ENCODE results near the gene GPAT3.
A peak's percentile ranks its signal among the peaks of the same experiment; 100 is the strongest.
"Not testable (repeated sequence)": the region's sequence is repeated elsewhere in the genome, so short reads cannot be mapped to it uniquely, and the experiment has no call there.

GPAT3 gene

GRCh38 chr4:83613023-83613422 is 77.1 kb downstream of the GPAT3 start:
- H3K9me3 ChIP-seq (ENCODE audit: control insufficient read depth in 2 of 2, low read length in 2 of 2), result no peaks in the 10 kb centered on the region
- peaks cover 0 to 4% of the 10 kb centered on the region in 2 donors for H3K4me1 ChIP-seq (ENCODE audit: control insufficient read depth in 2 of 2, insufficient read depth in 2 of 2, low read length in 2 of 2)
- H3K4me3 ChIP-seq (ENCODE audit: low read length in 2 of 2), result no peak overlapping the region
- no peak overlapping the region for H3K27ac ChIP-seq (ENCODE audit: low read depth in 2 of 2, low read length in 2 of 2)
- H3K36me3 ChIP-seq (ENCODE audit: control insufficient read depth in 2 of 2, insufficient read depth in 2 of 2, low read length in 2 of 2), result no peaks in the 10 kb centered on the region
- H3K27me3 ChIP-seq (ENCODE audit: control insufficient read depth in 2 of 2, insufficient read depth in 2 of 2, low read length in 2 of 2), result no peaks in the 10 kb centered on the region
- no peak overlapping the region for H3K9ac ChIP-seq (ENCODE audit: low read depth in 1 of 2, low read length in 2 of 2)

- Histone ChIP-seq H3K9ac (ENCODE audit: low read depth in 1 of 2, low read length in 2 of 2) (no peak overlapping the region), H3K27me3 (ENCODE audit: control insufficient read depth in 2 of 2, insufficient read depth in 2 of 2, low read length in 2 of 2) (no peaks in the 10 kb centered on the region), H3K4me1 (ENCODE audit: control insufficient read depth in 2 of 2, insufficient read depth in 2 of 2, low read length in 2 of 2) (peaks cover 0 to 7% of the 10 kb centered on the region in 2 donors), H3K36me3 (ENCODE audit: control insufficient read depth in 2 of 2, insufficient read depth in 2 of 2, low read length in 2 of 2) (no peaks in the 10 kb centered on the region), H3K27ac (ENCODE audit: low read depth in 2 of 2, low read length in 2 of 2) (no peak overlapping the region), H3K4me3 (ENCODE audit: low read length in 2 of 2) (no peak overlapping the region), H3K9me3 (ENCODE audit: control insufficient read depth in 2 of 2, low read length in 2 of 2) (no peaks in the 10 kb centered on the region)
Observed at GRCh38 chr4:83613994-83614393, 78.1 kb downstream of the GPAT3 start.

GRCh38 chr4:83616252-83616651 is 80.3 kb downstream of the GPAT3 start:
- Histone ChIP-seq H3K27ac (ENCODE audit: low read depth in 2 of 2, low read length in 2 of 2) (no peak overlapping the region), H3K36me3 (ENCODE audit: control insufficient read depth in 2 of 2, insufficient read depth in 2 of 2, low read length in 2 of 2) (no peaks in the 10 kb centered on the region), H3K9me3 (ENCODE audit: control insufficient read depth in 2 of 2, low read length in 2 of 2) (no peaks in the 10 kb centered on the region), H3K27me3 (ENCODE audit: control insufficient read depth in 2 of 2, insufficient read depth in 2 of 2, low read length in 2 of 2) (no peaks in the 10 kb centered on the region), H3K9ac (ENCODE audit: low read depth in 1 of 2, low read length in 2 of 2) (no peak overlapping the region), H3K4me3 (ENCODE audit: low read length in 2 of 2) (no peak overlapping the region), H3K4me1 (ENCODE audit: control insufficient read depth in 2 of 2, insufficient read depth in 2 of 2, low read length in 2 of 2) (peaks cover 7 to 12% of the 10 kb centered on the region in 2 donors)

DNA sequence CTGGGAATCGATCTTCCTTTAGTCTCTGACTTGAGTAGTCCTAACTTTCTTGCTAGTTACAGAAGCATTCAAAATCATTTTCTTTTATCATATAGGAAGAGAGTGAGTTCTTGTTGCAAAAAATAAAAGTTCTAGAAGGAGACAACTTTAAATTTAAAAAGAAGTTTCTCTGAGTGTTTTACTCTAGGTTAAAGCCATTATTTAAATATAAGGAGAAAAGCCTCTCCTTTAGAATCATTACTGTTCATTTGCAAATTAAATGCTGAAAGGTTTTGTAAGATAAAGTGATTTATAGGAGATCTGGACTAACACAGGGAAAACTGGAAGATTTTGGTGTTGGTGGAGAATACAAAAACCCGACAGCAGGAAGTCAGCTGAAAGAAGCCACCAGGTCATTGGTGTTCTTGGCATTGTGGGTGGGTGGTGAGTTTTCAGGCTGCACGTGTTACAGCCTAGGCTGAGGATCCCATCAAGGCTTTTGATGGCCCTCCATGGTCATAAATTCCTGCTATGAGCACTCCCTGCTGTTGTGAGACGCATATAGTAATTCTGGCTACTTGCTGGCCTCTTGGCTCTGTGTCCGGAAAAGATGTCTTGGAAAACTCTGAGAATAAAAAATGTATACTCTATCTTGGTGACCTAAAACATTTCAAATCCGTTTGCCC is 81.6 kb downstream of the GPAT3 start:
- Histone ChIP-seq H3K36me3 (ENCODE audit: control insufficient read depth in 2 of 2, insufficient read depth in 2 of 2, low read length in 2 of 2) (no peaks in the 10 kb centered on the region), H3K27ac (ENCODE audit: low read depth in 2 of 2, low read length in 2 of 2) (peak overlapping the region in 1 of 2 donors; percentile 52), H3K4me3 (ENCODE audit: low read length in 2 of 2) (no peak overlapping the region), H3K9ac (ENCODE audit: low read depth in 1 of 2, low read length in 2 of 2) (no peak overlapping the region), H3K9me3 (ENCODE audit: control insufficient read depth in 2 of 2, low read length in 2 of 2) (peaks cover 0 to 2% of the 10 kb centered on the region in 2 donors), H3K27me3 (ENCODE audit: control insufficient read depth in 2 of 2, insufficient read depth in 2 of 2, low read length in 2 of 2) (no peaks in the 10 kb centered on the region), H3K4me1 (ENCODE audit: control insufficient read depth in 2 of 2, insufficient read depth in 2 of 2, low read length in 2 of 2) (peaks cover 7 to 12% of the 10 kb centered on the region in 2 donors)

- H3K27ac ChIP-seq (ENCODE audit: low read depth in 2 of 2, low read length in 2 of 2), result peak overlapping the region; percentile 52 to 62
- no peak overlapping the region for H3K4me3 ChIP-seq (ENCODE audit: low read length in 2 of 2)
- H3K36me3 ChIP-seq (ENCODE audit: control insufficient read depth in 2 of 2, insufficient read depth in 2 of 2, low read length in 2 of 2), result no peaks in the 10 kb centered on the region
- peaks cover 0 to 2% of the 10 kb centered on the region in 2 donors for H3K9me3 ChIP-seq (ENCODE audit: control insufficient read depth in 2 of 2, low read length in 2 of 2)
- peaks cover 7 to 12% of the 10 kb centered on the region in 2 donors for H3K4me1 ChIP-seq (ENCODE audit: control insufficient read depth in 2 of 2, insufficient read depth in 2 of 2, low read length in 2 of 2)
- no peak overlapping the region for H3K9ac ChIP-seq (ENCODE audit: low read depth in 1 of 2, low read length in 2 of 2)
- no peaks in the 10 kb centered on the region for H3K27me3 ChIP-seq (ENCODE audit: control insufficient read depth in 2 of 2, insufficient read depth in 2 of 2, low read length in 2 of 2)
Observed at GRCh38 chr4:83618431-83618830, 82.5 kb downstream of the GPAT3 start.

GRCh38 chr4:83618991-83619645 is 83.2 kb downstream of the GPAT3 start:
- peaks cover 0 to 2% of the 10 kb centered on the region in 2 donors for H3K9me3 ChIP-seq (ENCODE audit: control insufficient read depth in 2 of 2, low read length in 2 of 2)
- H3K4me3 ChIP-seq (ENCODE audit: low read length in 2 of 2), result peak overlapping the region in 1 of 2 donors; percentile 20
- peaks cover 7 to 12% of the 10 kb centered on the region in 2 donors for H3K4me1 ChIP-seq (ENCODE audit: control insufficient read depth in 2 of 2, insufficient read depth in 2 of 2, low read length in 2 of 2)
- H3K27me3 ChIP-seq (ENCODE audit: control insufficient read depth in 2 of 2, insufficient read depth in 2 of 2, low read length in 2 of 2), result no peaks in the 10 kb centered on the region
- no peaks in the 10 kb centered on the region for H3K36me3 ChIP-seq (ENCODE audit: control insufficient read depth in 2 of 2, insufficient read depth in 2 of 2, low read length in 2 of 2)
- H3K9ac ChIP-seq (ENCODE audit: low read depth in 1 of 2, low read length in 2 of 2), result no peak overlapping the region
- peak overlapping the region; percentile 62 to 64 for H3K27ac ChIP-seq (ENCODE audit: low read depth in 2 of 2, low read length in 2 of 2)

DNA sequence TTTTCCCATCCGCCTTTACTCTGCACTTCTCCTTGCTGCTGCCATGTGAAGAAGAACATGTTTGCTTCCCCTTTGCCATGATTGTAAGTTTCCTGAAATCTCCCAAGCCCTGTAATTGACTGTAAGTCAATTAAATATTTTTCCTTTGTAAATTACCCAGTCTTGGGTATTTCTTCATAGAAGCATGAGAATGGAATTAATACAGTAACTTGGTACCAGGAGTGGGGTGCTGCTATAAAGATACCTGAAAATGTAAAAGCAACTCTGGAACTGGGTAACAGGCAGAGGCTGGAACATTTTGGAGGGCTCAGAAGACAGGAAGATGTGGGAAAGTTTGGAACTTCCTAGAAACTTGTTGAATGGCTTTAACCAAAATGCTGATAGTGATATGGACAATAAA is 86.2 kb downstream of the GPAT3 start:
- not testable (repeated sequence) for H3K9me3 ChIP-seq (ENCODE audit: control insufficient read depth in 2 of 2, low read length in 2 of 2); H3K36me3 ChIP-seq (ENCODE audit: control insufficient read depth in 2 of 2, insufficient read depth in 2 of 2, low read length in 2 of 2); H3K4me3 ChIP-seq (ENCODE audit: low read length in 2 of 2); H3K27me3 ChIP-seq (ENCODE audit: control insufficient read depth in 2 of 2, insufficient read depth in 2 of 2, low read length in 2 of 2); H3K9ac ChIP-seq (ENCODE audit: low read depth in 1 of 2, low read length in 2 of 2); H3K27ac ChIP-seq (ENCODE audit: low read depth in 2 of 2, low read length in 2 of 2)
- H3K4me1 ChIP-seq (ENCODE audit: control insufficient read depth in 2 of 2, insufficient read depth in 2 of 2, low read length in 2 of 2), result peaks cover 14 to 17% of the 10 kb centered on the region in 2 donors

- Histone ChIP-seq H3K9ac (ENCODE audit: low read depth in 1 of 2, low read length in 2 of 2) (no peak overlapping the region), H3K36me3 (ENCODE audit: control insufficient read depth in 2 of 2, insufficient read depth in 2 of 2, low read length in 2 of 2) (no peaks in the 10 kb centered on the region), H3K27ac (ENCODE audit: low read depth in 2 of 2, low read length in 2 of 2) (peak overlapping the region in 1 of 2 donors; percentile 3), H3K9me3 (ENCODE audit: control insufficient read depth in 2 of 2, low read length in 2 of 2) (peaks cover 0 to 2% of the 10 kb centered on the region in 2 donors), H3K27me3 (ENCODE audit: control insufficient read depth in 2 of 2, insufficient read depth in 2 of 2, low read length in 2 of 2) (no peaks in the 10 kb centered on the region), H3K4me1 (ENCODE audit: control insufficient read depth in 2 of 2, insufficient read depth in 2 of 2, low read length in 2 of 2) (peaks cover 8 to 22% of the 10 kb centered on the region in 2 donors), H3K4me3 (ENCODE audit: low read length in 2 of 2) (peak overlapping the region in 1 of 2 donors; percentile 26)
Observed at GRCh38 chr4:83625821-83626220, 89.9 kb downstream of the GPAT3 start.

DNA sequence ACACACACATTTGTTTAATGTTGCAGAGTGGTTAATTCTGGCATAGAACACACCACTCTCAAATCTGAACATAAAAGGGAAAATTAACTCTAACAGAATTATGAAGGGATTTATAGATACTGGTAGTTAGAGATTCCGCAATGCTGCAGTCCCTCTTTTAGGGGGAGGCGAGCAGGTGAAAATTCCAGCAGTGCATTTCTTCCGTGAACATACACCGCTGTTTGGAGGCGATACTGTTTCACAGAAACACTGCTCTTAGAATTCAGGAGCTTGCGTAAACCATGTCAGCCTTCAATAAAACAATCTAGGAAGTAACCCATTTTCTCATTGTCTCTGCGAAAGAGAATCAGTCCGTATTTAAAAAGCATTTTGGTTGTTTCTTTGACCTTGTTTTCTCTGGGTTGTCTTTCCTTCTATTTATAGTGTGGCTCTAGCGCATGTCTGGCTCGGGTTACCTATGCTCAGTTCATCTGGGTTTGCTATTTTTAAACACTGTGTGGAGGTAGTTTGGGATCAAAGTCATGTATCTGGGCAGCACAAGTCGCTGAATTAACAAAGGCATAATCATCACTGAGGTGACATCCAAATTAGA is 90.4 kb downstream of the GPAT3 start:
- Histone ChIP-seq H3K4me3 (ENCODE audit: low read length in 2 of 2) (peak overlapping the region in 1 of 2 donors; percentile 26), H3K36me3 (ENCODE audit: control insufficient read depth in 2 of 2, insufficient read depth in 2 of 2, low read length in 2 of 2) (no peaks in the 10 kb centered on the region), H3K27ac (ENCODE audit: low read depth in 2 of 2, low read length in 2 of 2) (peak overlapping the region in 1 of 2 donors; percentile 3), H3K9ac (ENCODE audit: low read depth in 1 of 2, low read length in 2 of 2) (peak overlapping the region in 1 of 2 donors; percentile 42), H3K4me1 (ENCODE audit: control insufficient read depth in 2 of 2, insufficient read depth in 2 of 2, low read length in 2 of 2) (peaks cover 12 to 26% of the 10 kb centered on the region in 2 donors), H3K9me3 (ENCODE audit: control insufficient read depth in 2 of 2, low read length in 2 of 2) (peaks cover 0 to 2% of the 10 kb centered on the region in 2 donors), H3K27me3 (ENCODE audit: control insufficient read depth in 2 of 2, insufficient read depth in 2 of 2, low read length in 2 of 2) (no peaks in the 10 kb centered on the region)

All from mucosa of rectum (tissue), 2 donors.